D341Med (cell line): ENCODE data around the gene AFF3.
"Not testable (repeated sequence)": the region's sequence is repeated elsewhere in the genome, so short reads cannot be mapped to it uniquely, and the experiment has no call there.

Source experiments
- DNase-seq: peaks from one replicate; pipeline ENCODE4 v3.0.0; 2012; ENCODE audit warnings: low spot score

AFF3 gene

GRCh38 chr2:99960790-99961189 is 181.6 kb downstream of the AFF3 start:
- DNase-seq: no peak

DNA sequence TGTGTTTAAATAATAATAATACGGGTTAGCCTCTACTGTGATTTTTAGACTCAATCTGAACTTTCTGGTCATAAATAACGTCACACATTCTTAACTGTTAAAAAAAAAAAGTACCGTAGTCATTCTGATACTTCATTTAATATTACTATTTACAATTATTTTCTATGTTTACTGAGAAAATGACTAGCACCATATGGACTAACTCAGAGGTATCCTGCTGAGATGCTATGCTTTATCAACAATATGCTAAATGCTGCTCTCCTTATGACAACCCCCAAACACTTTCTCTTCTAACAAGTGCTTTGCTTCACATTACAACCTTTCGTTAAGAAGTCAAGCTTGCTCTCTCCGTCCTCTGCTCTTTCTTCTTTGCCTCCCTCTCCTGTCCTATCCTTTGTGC is 182.1 kb downstream of the AFF3 start:
- no peak for DNase-seq

- DNase-seq: no peak
These were observed 183.0 kb downstream of the AFF3 start for GRCh38 chr2:99959261-99960014.

DNA sequence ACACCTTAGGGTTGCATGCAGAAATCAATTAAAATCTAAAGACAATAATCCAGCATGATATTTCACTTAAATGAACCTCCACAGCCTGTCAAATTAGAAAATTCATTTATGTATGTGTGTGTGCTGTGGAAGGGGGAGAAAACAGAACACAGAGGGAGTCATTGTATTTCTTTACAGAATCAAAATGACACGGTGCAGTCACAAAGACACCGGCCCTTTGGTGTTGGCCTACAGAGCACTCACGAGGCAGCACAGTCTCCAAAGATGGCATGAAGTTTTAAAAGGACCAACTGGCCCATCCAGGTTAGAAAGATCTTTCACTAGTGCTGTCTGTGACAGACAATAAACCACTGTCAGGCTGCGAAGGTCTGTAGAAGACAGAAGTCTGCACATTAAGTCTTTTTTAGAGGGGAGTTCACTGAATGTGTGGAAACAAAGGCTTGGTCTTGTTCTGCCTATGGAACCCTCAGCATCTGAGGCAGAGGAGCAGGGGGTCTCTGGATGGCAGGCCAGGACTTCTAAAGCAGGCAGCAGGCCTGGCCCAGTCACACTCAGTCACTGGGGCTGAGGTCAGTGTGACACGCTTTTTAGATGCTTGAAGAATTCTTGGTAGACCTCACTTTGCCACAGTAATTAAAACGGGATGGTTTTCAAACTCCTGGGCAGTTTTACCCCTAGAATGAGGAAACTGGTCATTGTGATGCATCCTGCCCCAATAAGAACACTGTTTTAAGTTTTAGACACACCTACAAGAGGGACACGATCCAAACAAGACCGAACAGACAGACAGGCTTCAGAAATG is 184.9 kb downstream of the AFF3 start:
- DNase-seq: no peak

- DNase-seq: no peak
These were observed 186.0 kb downstream of the AFF3 start for GRCh38 chr2:99956232-99957030.

- no peak for DNase-seq
These were observed 188.6 kb downstream of the AFF3 start for GRCh38 chr2:99953750-99954149.

DNA sequence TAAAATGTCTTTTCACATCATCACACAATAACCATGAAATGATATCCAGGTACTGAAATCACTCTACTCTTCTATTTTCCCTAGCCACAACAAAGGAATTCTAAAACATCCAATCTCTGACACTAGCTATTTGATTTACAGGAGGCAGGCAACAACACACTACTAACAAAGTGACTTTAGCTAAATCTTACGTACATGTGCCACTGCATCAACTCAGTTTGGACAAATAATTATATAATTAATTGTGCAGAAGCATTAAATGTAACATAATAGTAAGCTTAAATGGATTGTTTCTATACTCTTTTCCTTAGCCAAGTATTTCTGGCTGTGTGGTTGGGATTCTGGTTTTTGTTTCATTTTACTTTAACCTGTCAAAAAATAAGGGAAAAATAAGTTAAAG is 192.4 kb downstream of the AFF3 start:
- no peak for DNase-seq

DNA sequence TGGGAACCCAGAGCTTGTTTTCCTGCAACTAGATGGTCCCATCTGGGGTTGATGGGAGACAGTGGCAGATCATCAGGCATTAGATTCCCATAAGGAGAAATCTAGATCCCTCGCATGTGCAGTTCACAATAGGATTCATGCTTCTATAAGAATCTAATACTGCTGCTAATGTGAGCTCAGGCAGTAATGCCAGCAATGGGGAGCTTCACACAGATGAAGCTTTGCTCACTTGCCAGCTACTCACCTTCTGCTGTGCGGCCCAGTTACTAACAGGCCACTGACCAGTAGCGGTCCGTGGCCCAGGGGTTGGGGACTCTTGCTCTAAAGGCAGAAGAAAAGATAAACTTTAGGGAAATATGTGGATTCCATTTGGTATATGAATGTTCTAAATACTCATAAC is 192.9 kb downstream of the AFF3 start:
- DNase-seq: no peak

- no peak for DNase-seq
These were observed 194.4 kb downstream of the AFF3 start for GRCh38 chr2:99948010-99948409.

DNA sequence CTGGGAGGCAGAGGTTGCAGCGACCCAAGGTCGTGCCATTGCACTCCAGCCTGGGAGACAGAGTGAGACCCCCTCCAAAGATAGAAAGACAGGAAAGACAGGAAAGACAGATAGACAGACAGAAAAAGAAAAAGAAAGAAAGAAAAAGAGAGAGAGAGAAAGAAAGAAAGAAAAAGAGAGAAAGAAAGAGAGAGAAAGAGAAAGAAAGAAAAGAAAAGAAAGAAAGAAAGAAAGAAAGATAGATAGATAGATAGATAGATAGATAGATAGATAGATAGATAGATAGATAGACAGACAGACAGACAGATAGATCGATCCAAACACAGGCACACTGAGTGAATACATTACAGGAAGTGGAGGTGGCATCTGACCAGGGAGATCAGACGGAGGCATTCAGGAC is 195.0 kb downstream of the AFF3 start:
- not testable (repeated sequence) for DNase-seq

- no peak for DNase-seq
These were observed 198.4 kb downstream of the AFF3 start for GRCh38 chr2:99944019-99944418.

DNA sequence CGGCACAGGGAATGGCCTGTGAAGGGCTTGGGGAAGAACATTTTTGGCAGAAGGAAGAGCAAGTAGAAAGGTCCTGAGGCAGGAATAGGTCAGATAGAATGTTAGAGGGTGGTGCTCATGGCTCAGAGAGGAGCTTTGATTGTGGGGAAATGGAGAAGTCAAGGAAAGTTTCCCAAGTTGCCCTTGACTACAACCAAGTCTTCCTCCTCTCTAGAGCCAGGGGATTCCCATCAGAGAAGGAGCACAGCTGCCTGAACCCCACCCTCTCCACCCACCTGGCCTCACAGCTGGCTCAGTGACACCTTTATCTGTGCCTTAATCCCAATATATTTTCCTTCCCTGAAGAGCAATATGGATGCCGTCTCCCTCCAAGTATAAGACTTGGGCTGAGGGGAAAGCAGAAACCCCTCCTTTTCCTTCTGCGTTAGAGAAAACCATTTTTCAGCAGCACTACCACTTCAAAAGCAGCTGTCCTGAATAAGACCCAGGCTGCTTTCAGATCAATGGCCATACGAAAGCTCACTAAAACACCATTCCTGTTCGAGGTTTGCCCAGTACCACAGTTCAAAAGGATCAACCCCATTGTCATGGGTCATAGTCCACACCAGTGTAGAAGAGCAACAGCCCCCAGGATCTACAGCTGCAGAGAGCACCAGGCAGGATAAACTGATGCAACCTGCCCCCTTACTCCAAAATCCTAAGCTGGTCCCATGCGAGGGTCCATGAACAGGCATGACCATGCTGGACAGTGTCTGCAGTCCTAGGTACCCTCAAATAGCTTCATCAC is 199.6 kb downstream of the AFF3 start:
- DNase-seq: no peak

- no peak for DNase-seq
These were observed 201.4 kb downstream of the AFF3 start for GRCh38 chr2:99940963-99941362.

GRCh38 chr2:99939135-99939534 is 203.3 kb downstream of the AFF3 start:
- no peak for DNase-seq

GRCh38 chr2:99938250-99938649 is 204.1 kb downstream of the AFF3 start:
- no peak for DNase-seq

DNA sequence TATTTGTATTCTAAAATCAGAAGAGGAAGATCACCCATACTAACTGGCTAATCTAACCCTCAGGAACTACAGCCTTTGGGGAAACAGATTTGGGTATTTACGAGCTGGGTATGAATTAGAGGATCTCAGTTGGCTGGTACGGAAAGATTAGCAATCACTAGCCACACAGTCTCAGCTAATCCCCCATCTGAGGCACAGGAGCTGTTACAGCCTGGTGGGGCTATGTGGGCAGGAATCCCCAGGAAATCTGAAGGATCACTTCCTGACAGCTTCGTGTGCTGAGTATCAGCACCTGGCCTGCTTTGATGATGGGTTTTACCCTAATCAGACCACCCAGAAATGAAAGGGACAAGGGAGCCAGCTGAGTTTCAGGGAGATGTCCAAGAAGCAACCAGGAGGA is 206.3 kb downstream of the AFF3 start:
- DNase-seq: no peak

GRCh38 chr2:99935662-99936061 is 206.7 kb downstream of the AFF3 start:
- DNase-seq: no peak

- no peak for DNase-seq
These were observed 208.3 kb downstream of the AFF3 start for GRCh38 chr2:99933894-99934650.

DNA sequence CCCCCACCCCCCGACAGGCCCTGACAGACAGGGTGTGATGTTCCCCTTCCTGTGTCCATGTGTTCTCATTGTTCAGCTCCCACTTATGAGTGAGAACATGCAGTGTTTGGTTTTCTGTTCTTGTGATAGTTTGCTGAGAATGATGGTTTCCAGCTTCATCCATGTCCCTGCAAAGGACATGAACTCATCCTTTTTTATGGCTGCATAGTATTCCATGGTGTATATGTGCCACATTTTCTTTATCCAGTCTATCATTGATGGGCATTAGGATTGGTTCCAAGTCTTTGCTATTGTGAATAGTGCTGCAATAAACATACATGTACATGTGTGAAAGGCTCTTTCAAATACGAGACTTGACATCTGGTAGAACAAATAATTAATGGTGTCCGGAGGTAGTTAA is 208.9 kb downstream of the AFF3 start:
- DNase-seq: not testable (repeated sequence)

DNA sequence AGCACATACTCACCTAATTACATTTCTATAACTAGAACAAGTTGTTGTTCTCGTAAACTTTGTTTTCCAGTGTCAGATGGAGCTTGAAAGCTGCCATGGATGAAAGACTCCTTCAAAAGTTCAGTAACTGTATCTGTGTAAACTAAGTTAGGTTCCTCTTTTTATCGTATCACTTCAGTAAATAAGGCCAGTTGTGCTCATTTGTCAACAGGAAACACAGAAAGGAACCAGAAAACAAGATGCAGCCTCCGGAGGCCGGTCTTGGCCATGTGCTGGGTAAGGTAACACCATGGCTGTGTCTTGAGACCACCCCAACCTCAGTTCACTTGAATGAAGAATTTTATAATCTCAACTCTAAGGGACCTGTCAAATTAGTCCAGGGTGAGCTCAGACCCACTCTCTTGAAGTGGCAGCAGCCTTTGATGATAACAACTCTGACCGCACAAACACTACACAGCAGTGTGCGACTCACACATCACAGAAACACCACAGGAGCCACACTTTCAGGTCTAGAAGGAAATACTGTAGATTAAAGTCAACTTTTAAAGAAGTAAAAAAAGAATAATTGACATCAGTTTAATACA is 213.8 kb downstream of the AFF3 start:
- DNase-seq: no peak
